NCI-H1417 treated with DMSO at 0.1 percent for 48 hours (cell line): ENCODE data around the gene CSGALNACT2.

Source experiments
- DNase-seq: peaks from one replicate; lab custom pipeline; 2025; lab: John Stamatoyannopoulos, UW

The CSGALNACT2 gene

GRCh38 chr10:43113201-43114087, 24.8 kb upstream of the CSGALNACT2 start:
- no peak for DNase-seq

GRCh38 chr10:43114088-43114742, 24.0 kb upstream of the CSGALNACT2 start:
- no peak for DNase-seq

GRCh38 chr10:43114743-43115611, 23.3 kb upstream of the CSGALNACT2 start:
- DNase-seq, result no peak

GRCh38 chr10:43115881-43116595, 22.2 kb upstream of the CSGALNACT2 start:
- no peak for DNase-seq

DNA sequence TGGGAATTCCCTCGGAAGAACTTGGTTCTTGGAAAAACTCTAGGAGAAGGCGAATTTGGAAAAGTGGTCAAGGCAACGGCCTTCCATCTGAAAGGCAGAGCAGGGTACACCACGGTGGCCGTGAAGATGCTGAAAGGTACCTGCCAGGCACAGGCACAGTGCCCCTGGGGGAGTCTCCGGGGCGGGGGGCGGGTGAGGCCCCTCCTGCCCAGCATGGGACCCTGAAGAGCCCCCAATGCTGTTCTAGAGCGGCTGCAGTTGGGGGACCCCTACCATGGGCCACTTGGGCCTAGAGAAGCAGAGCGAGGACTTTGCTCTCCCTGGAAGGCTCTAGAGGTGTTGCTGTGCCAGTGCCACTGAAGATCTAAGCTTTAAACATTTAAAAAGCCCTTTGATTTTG, 21.6 kb upstream of the CSGALNACT2 start:
- no peak for DNase-seq

GRCh38 chr10:43117031-43117776, 21.0 kb upstream of the CSGALNACT2 start:
- DNase-seq, result no peak

DNA sequence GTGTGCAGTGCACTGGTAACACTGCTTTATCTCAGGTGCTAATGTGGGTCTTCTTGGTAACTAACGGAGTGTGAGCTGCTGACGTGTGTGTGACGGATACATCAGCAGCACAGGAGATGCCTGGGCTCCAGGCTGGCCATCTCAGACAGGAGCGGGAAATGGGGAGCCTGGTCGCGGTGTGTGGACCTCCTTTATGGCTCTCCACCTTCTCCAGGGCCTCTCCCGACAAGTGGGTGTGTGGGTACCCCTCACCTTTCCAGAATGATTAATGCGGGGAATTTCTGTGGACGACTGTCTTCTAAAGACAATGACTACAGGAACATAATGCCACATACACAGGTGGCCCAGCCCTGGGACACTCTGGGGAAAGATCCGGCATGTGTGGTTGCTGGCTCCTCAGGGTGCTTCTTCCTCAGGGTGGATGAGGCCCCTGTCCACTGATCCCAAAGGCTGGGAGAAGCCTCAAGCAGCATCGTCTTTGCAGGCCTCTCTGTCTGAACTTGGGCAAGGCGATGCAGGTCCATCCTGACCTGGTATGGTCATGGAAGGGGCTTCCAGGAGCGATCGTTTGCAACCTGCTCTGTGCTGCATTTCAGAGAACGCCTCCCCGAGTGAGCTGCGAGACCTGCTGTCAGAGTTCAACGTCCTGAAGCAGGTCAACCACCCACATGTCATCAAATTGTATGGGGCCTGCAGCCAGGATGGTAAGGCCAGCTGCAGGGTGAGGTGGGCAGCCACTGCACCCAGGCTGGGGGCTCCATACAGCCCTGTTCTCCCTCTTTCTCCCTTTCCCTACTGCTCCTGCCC, 20.3 kb upstream of the CSGALNACT2 start:
- DNase-seq, result no peak

DNA sequence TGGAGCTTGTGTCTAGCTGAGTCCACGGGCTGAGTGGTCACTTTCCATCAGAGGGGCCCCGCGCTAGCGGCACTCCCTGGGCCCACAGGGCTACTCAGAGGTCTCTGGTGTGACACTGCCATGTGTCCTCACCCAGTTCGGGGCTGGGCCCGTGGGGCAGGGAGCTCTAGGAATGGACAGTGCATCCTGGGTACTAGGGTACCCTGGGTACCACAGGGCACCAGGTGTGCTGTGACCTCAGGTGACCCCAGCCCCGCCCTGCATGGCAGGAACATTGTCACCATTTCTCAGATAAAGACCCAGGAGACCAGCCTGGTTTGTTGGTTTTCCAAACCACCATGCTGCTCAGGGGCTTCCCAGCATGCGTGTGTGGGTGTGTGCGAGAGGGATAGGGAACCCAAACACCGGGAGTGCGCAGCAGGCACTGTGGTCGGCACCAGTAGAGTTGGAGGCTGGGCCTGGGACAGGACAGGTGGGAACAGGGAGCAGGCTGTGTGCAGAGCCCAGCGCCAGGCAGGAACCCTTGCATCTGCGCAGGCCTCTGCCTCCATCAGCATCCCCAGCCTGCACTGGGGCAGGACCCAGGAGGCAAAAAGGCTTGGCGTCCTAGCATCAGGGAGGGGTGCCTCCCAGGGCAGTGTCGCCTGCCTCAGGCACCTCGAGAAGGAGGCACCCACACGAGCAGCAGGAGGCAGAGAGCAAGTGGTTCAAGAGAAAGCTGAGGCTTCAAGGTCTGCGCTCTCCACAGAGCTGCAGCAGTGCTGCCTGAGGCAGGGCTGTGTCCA, 19.4 kb upstream of the CSGALNACT2 start:
- no peak for DNase-seq

GRCh38 chr10:43119416-43120115, 18.7 kb upstream of the CSGALNACT2 start:
- DNase-seq, result no peak

DNA sequence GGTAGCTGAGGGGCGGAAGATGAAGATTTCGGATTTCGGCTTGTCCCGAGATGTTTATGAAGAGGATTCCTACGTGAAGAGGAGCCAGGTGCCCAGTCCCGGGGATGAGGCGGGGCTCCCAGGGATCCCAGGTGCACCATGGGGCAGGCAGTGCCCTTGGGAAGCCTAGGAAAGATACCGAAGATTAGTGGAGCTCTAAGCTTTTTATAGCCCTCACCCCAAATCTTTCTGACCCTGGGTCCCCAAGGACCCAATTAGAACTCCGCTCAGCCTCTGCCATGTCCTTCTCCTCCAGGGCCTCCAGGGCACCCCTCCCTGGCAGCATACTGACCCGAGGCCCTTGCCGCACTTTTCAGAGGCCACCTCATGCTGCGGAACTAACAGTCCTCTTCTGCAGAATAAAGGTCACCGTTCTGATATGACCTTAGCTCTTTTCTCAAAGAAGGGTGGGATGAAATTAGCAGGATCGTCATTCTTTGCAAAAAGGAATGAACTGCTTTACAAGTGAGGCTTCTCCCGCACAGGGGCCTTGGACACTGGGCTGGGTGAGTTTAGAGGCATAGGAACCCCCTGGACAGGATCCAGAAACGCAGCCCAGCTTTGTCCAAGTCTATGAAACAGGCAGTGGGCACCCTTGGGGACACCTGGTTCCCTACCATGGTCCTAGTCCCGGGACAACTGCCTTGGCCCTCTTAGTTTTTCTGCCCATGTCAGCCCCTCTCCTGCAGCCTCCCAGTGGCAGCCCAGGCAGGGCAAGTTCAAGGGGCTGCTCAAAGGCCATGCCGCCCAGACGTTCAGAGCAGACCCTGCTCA, 17.9 kb upstream of the CSGALNACT2 start:
- DNase-seq, result no peak

- no peak for DNase-seq
These were observed 17.3 kb upstream of the CSGALNACT2 start for GRCh38 chr10:43120929-43121314.

- DNase-seq, result no peak
These were observed 16.8 kb upstream of the CSGALNACT2 start for GRCh38 chr10:43121444-43121843.

DNA sequence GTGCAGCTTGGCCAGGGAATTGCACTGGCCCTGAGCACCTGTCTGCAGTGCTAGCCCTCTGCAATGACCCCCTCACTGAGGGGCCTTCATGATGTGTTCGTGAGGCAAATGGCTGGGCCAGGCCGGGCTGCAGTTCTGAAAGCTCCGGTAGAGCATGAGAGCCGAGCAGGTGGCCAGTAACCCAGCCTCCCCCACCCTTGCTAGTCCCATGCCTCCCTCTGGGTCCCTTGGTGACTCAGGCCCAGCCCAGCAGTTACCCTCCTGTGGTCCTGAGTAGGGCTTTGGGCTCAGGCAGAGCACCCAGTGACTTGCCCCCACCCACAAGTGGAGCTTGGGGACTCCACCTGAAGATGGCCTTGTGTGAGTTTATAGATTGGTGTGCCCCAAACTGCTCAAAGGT, 16.1 kb upstream of the CSGALNACT2 start:
- no peak for DNase-seq

DNA sequence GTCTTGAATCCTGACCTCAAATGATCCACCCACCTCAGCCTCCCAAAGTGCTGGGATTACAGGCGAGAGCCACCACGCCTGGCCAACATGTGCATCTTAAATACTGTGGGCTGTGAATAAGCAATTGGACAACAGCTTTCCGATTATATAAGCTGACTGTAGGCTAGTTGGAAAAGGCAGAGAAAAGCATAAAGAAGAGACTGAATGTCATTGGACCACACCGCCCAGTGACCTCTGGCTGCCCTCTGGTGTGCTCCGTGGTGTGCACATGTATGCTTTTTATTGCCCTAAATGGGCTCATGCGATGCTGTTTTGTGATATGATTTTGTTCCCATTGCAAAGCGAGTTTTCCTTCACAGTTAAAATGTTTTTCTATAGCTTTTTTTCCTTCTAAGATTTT, 15.4 kb upstream of the CSGALNACT2 start:
- no peak for DNase-seq

DNA sequence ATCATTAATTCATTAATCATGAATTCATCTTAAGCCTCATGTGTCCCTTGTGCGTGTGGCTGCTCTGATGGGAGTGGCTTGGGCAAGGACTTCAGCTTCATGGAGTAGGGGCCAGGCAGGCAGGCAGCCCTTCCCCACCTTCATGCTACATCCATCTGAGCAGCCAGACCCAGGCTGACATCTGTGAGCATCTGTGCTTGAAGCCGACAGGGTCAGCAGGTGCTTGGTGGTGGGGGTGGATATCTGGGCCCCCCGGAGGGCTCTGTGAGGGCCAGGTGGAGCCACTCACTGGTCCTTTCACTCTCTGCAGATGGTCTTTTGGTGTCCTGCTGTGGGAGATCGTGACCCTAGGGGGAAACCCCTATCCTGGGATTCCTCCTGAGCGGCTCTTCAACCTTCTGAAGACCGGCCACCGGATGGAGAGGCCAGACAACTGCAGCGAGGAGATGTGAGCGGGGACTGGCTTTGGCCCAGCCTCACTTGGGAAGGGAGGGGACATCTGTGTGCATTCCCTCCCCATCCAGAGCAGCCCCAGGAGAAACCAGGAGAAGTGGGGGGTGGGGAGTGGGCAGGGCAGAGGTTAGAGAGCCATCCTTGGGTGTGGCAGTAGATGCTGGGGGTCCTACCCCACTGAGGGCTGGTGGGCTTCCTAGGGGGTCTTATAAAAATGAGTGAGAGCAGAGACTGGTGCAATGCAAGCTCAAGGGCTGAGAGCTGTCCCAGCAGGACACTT, 14.7 kb upstream of the CSGALNACT2 start:
- DNase-seq, result no peak

DNA sequence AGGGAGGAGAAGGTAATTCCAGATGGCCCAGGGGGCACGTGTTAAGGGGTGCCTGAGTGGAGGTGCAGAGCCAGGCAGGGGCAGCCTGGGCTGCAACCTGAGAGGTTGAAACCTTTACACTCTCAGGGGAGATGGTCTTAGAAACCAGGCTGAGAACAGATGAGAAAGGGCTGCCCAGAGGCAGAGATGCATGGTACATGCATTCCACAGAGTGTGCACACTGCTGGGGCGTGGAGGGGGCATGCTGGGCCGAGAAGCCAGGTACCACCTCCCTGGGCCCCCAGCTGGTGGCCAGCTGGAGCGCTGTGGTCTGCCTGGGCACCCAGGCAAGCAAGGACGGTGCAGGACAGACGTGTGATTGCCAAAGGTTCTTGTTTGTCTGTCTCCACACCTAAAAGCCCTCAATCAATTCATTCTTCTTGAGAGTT, 14.1 kb upstream of the CSGALNACT2 start:
- no peak for DNase-seq

DNA sequence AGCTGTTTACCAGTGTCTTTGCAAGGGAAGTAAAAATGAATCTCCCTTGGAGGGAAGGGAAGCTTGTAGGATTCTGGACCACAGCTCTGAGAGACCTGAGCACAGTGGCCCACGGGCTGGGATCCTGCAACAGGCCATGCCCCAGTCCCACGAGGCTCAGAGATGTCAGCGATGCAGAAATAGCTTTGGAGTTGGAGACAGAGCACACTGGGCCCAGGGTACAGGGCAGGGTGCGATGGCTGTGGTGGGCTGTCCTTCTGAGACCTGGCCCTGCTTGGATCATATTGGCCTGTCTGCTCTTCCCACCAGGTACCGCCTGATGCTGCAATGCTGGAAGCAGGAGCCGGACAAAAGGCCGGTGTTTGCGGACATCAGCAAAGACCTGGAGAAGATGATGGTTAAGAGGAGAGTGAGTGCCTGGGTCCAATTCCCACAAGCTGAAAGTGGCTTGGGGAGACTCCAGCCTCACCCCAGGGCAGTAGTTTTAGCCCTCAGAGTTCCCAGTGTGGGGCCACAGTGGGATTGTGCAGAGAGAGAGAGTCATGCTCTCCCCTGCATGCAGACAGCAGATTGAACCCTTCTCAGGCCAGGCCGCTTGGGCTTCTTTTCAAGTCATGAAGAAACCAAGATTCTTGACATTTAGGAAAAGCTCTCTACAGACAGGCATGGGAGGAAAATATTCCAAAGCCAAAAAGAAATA, 13.5 kb upstream of the CSGALNACT2 start:
- no peak for DNase-seq
